HG02763 (cell line): ENCODE data around the gene ZSWIM3.

Experiments used
- ATAC-seq: cut with Tn5 transposase; IDR thresholded peaks from one replicate; pipeline ENCODE4 v1.9.1; 2021; ENCODE audit warnings: mild to moderate bottlenecking, moderate library complexity; ENCODE audit not compliant: unreplicated experiment

The ZSWIM3 gene

GRCh38 chr20:45927071-45927878 lies 69.9 kb downstream of the ZSWIM3 start:
- no peak for ATAC-seq
